Astrocyte of the spinal cord (primary cell): Measurements from ENCODE around the gene TMEM179B.
"Not testable (repeated sequence)": the region's sequence is repeated elsewhere in the genome, so short reads cannot be mapped to it uniquely, and the experiment has no call there.

Source experiments
- DNase-seq: peaks from one replicate; pipeline ENCODE4 v3.0.0; 2011; ENCODE audit warnings: low read depth, low spot score
- H3K4me3 ChIP-seq: 2 replicates; pipeline ENCODE4 v1.5.1; 2011; ENCODE audit warnings: low read depth, mild to moderate bottlenecking, low read length, moderate library complexity
- in situ Hi-C: cut with HindIII; loops from 2 replicates; pipeline ENCODE4 v1.10.0; 2017; ENCODE audit warnings: low sequenced_read_pairs
- TF ChIP-seq, protein P1 (sequence below): IDR thresholded peaks from 2 replicates; pipeline ENCODE4 v1.5.1; 2012; ENCODE audit warnings: low read depth, mild to moderate bottlenecking, low read length, inconsistent platforms

Gene TMEM179B

GRCh38 chr11:62755086-62755615 is 32.1 kb upstream of the TMEM179B start:
- H3K4me3 ChIP-seq: no peak overlapping the region
- TF ChIP-seq, protein P1, sequence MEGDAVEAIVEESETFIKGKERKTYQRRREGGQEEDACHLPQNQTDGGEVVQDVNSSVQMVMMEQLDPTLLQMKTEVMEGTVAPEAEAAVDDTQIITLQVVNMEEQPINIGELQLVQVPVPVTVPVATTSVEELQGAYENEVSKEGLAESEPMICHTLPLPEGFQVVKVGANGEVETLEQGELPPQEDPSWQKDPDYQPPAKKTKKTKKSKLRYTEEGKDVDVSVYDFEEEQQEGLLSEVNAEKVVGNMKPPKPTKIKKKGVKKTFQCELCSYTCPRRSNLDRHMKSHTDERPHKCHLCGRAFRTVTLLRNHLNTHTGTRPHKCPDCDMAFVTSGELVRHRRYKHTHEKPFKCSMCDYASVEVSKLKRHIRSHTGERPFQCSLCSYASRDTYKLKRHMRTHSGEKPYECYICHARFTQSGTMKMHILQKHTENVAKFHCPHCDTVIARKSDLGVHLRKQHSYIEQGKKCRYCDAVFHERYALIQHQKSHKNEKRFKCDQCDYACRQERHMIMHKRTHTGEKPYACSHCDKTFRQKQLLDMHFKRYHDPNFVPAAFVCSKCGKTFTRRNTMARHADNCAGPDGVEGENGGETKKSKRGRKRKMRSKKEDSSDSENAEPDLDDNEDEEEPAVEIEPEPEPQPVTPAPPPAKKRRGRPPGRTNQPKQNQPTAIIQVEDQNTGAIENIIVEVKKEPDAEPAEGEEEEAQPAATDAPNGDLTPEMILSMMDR: no peak
- no peak for DNase-seq
- in situ Hi-C loops: no loop called here

- in situ Hi-C loops: no loop called here
- no peak overlapping the region for H3K4me3 ChIP-seq
- DNase-seq: no peak
- TF ChIP-seq, protein P1: no peak
These were observed 29.1 kb upstream of the TMEM179B start for GRCh38 chr11:62757846-62758788.

DNA sequence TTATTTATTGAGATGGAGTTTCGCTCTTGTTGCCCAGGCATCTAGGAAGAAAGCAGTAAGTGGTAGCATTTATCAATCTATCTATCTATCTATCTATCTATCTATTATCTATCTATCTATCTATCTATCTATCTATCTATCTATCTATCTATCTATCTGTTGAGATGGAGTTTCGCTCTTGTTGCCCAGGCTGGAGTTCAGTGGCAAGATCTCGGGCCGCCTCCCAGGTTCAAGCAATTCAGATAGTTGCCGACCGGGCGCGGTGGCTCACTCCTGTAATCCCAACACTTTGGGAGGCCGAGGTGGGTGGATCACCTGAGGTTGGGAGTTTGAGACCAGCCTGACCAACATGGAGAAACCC is 26.4 kb upstream of the TMEM179B start:
- DNase-seq, in situ Hi-C loops: not testable (repeated sequence)
- peak overlapping the region; percentile 80 for H3K4me3 ChIP-seq

GRCh38 chr11:62770778-62771143 is 16.4 kb upstream of the TMEM179B start:
- TF ChIP-seq, protein P1: no peak
- H3K4me3 ChIP-seq: peak overlapping the region; percentile 72
- in situ Hi-C loops: no loop called here
- DNase-seq: no peak

- H3K4me3 ChIP-seq: peak within 1 kb of the TSS; percentile 72
- DNase-seq: peak; percentile 98
- TF ChIP-seq, protein P1: no peak
- in situ Hi-C loops: no loop called here
These were observed 15.8 kb upstream of the TMEM179B start, which contains the start of gene TAF6L for GRCh38 chr11:62771144-62772021. Gene TAF6L (plus strand): TSS chr11:62771396. CDS start chr11:62775784, 4,388 bp downstream.

- TF ChIP-seq, protein P1: no peak
- DNase-seq: no peak
- no peak overlapping the region for H3K4me3 ChIP-seq
- in situ Hi-C loops: no loop called here
These were observed 12.8 kb upstream of the TMEM179B start for GRCh38 chr11:62774407-62774806.

DNA sequence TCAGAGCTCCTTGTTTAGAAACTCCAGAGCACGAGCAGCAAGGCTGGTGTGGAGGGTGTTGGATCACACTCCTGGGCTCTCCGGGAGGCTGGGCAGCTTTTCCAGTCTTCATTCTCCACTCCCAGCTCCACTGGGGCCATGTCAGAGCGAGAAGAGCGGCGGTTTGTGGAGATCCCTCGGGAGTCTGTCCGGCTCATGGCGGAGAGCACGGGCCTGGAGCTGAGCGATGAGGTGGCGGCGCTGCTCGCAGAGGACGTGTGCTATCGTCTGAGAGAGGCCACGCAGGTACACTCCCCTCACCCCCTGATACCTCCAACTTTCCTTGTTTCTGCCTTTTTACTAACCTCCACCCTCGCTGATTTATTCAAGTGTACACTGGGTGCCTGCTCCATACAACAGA is 11.6 kb upstream of the TMEM179B start:
- DNase-seq: no peak
- TF ChIP-seq, protein P1: no peak
- H3K4me3 ChIP-seq: no peak overlapping the region
- in situ Hi-C loops: no loop called here
